Erythroblast (primary cell): ENCODE measurements around the gene CDKAL1.
"Not testable (repeated sequence)": the region's sequence is repeated elsewhere in the genome, so short reads cannot be mapped to it uniquely, and the experiment has no call there.

Experiments
- GATA1 ChIP-seq: IDR thresholded peaks from 2 replicates; pipeline ENCODE4 v1.6.1; 2011; ENCODE audit warnings: low read depth, mild to moderate bottlenecking, control low read depth, low read length, moderate library complexity
- POLR2A ChIP-seq: IDR thresholded peaks from 2 replicates; pipeline ENCODE4 v1.6.1; 2011; ENCODE audit warnings: mild to moderate bottlenecking, low read length

DNA sequence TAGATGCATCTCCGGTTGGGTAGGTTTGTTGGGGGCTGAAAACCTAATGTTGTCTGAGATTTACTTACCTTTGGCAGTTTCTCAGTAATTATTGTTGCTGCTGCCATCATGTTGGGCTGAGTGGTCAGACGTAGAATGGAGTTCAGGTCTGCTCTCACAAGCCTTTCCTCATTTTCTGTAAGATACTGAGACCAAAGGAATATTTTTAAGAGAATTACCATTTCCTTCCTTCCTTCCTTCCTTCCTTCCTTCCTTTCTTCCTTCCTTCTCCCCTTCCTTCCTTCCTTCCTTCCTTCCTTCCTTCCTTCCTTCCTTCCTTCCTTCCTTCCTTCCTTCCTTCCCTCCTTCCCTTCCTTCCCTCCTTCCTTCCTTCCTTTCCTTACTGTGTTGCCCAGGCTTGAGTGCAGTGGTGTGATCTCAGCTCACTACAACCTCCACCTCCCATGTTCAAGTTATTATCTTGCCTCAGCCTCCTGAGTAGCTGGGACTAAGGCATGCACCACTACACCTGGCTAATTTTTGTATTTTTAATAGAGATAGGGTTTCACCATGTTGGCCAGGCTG lies 222.4 kb downstream of the CDKAL1 start:
- not testable (repeated sequence) for TF ChIP-seq POLR2A, GATA1
